NB4 (cell line): Measurements from ENCODE around the gene GRPEL1.

Experiments used
- DNase-seq: peaks from one replicate; pipeline ENCODE4 v3.0.0; 2010; ENCODE audit warnings: low read depth
- H3K4me3 ChIP-seq: one replicate; pipeline ENCODE4 v1.5.1; 2011; ENCODE audit warnings: mild to moderate bottlenecking, low read depth, low read length, moderate library complexity
- CTCF ChIP-seq: IDR thresholded peaks from one replicate; pipeline ENCODE4 v1.5.1; 2012; ENCODE audit warnings: low read depth, low read length
- MAX ChIP-seq: IDR thresholded peaks from 2 replicates; pipeline ENCODE4 v1.6.1; 2011; ENCODE audit warnings: low read depth, low read length
- MYC ChIP-seq: IDR thresholded peaks from 2 replicates; pipeline ENCODE4 v1.6.1; 2011; ENCODE audit warnings: low read depth, low read length
- POLR2A ChIP-seq: IDR thresholded peaks from 2 replicates; pipeline ENCODE4 v1.6.1; 2011; ENCODE audit warnings: mild to moderate bottlenecking; ENCODE audit not compliant: insufficient read length; ENCODE audit errors: extremely low read depth

Gene GRPEL1

GRCh38 chr4:7063362-7063761 lies 4.5 kb downstream of the GRPEL1 start:
- DNase-seq, result peak; percentile 2
- no peak overlapping the region for H3K4me3 ChIP-seq
- TF ChIP-seq POLR2A, result no peak
- no peak for TF ChIP-seq CTCF
- no peak for TF ChIP-seq MAX
- TF ChIP-seq MYC, result no peak

- TF ChIP-seq MYC (no peak), POLR2A (no peak), CTCF (no peak), MAX (no peak)
- H3K4me3 ChIP-seq, result no peak overlapping the region
- no peak for DNase-seq
Measured at GRCh38 chr4:7062816-7063215, 5.0 kb downstream of the GRPEL1 start.

GRCh38 chr4:7061815-7062214 lies 6.0 kb downstream of the GRPEL1 start:
- H3K4me3 ChIP-seq, result no peak overlapping the region
- TF ChIP-seq MYC (no peak), CTCF (no peak), POLR2A (no peak), MAX (no peak)

GRCh38 chr4:7060346-7061150 lies 7.3 kb downstream of the GRPEL1 start:
- no peak overlapping the region for H3K4me3 ChIP-seq
- no peak for DNase-seq
- no peak for TF ChIP-seq CTCF
- no peak for TF ChIP-seq MYC

More at GRCh38 chr4:7061815-7062214, 6.0 kb downstream of the GRPEL1 start:
- no peak for DNase-seq

- no peak overlapping the region for H3K4me3 ChIP-seq
- TF ChIP-seq MAX, result peak; percentile 98
- peak; percentile 85 for TF ChIP-seq MYC
- no peak for TF ChIP-seq CTCF
- DNase-seq, result peak; percentile 90
Measured at GRCh38 chr4:7059662-7060061, 8.2 kb downstream of the GRPEL1 start.

- no peak overlapping the region for H3K4me3 ChIP-seq
- TF ChIP-seq POLR2A (no peak), CTCF (no peak), MAX (no peak), MYC (no peak)
- no peak for DNase-seq
Measured at GRCh38 chr4:7058792-7059191, 9.1 kb downstream of the GRPEL1 start.
